Gastrocnemius medialis (tissue), 4 donors: Measurements from ENCODE around the gene MARK3.

Source experiments
- CTCF ChIP-seq, 5 experiments: fragments of 450-650 bp in 3 of 5; fragments of 200-600 bp in 2 of 5; sonication (generic) in 2 of 5; IDR thresholded peaks in 4 of 5; conservative IDR thresholded peaks in 1 of 5; 1 replicate in 4 of 5; 2 replicates in 1 of 5; pipeline ENCODE4 v1.5.1; 2016 to 2019; ENCODE audit warnings: antibody characterized with exemption in 5 of 5, mild to moderate bottlenecking in 3 of 5, moderate library complexity in 3 of 5
- POLR2A ChIP-seq, 2 donors: fragments of 450-650 bp; IDR thresholded peaks; one replicate each; pipeline ENCODE4 v1.6.1; 2017; ENCODE audit warnings: antibody characterized with exemption in 2 of 2, mild to moderate bottlenecking in 2 of 2, moderate library complexity in 2 of 2

- TF ChIP-seq CTCF (IDR thresholded peaks at IDR 0.05 in 4 of 5, conservative IDR thresholded peaks at IDR 0.05 in 1 of 5) (no peak), POLR2A (IDR thresholded peaks at IDR 0.05) (no peak)
Measured at GRCh38 chr14:103503296-103503695, 118.1 kb downstream of the MARK3 start.
